HG02938 (cell line): ENCODE measurements around the gene SPACDR.

Experiments used
- ATAC-seq: cut with Tn5 transposase; IDR thresholded peaks from one replicate; pipeline ENCODE4 v1.9.1; 2021; ENCODE audit warnings: mild to moderate bottlenecking, moderate library complexity; ENCODE audit not compliant: unreplicated experiment

Gene SPACDR

GRCh38 chr7:100486111-100486636, 22.1 kb upstream of the SPACDR start:
- ATAC-seq, result no peak

- ATAC-seq, result no peak
Measured at GRCh38 chr7:100485471-100485876, 21.4 kb upstream of the SPACDR start.

GRCh38 chr7:100484673-100485045, 20.6 kb upstream of the SPACDR start:
- ATAC-seq, result no peak

- no peak for ATAC-seq
Measured at GRCh38 chr7:100483722-100484672, 19.9 kb upstream of the SPACDR start, which contains the start of gene NYAP1. NYAP1 (plus strand) TSS chr7:100483927; CDS start chr7:100485312, 1,385 bp downstream.

- peak; percentile 44 for ATAC-seq
Measured at GRCh38 chr7:100483090-100483721, 19.1 kb upstream of the SPACDR start.

- ATAC-seq, result no peak
Measured at GRCh38 chr7:100482728-100483089, 18.6 kb upstream of the SPACDR start.

- ATAC-seq, result no peak
Measured at GRCh38 chr7:100481466-100481865, 17.4 kb upstream of the SPACDR start.

- peak; percentile 51 for ATAC-seq
Measured at GRCh38 chr7:100478958-100479660, 15.0 kb upstream of the SPACDR start, which contains the start of gene TSC22D4. TSC22D4 (minus strand) TSS chr7:100479214; CDS start chr7:100478038, 1,176 bp downstream.

- no peak for ATAC-seq
Measured at GRCh38 chr7:100477871-100478267, 13.8 kb upstream of the SPACDR start.

- no peak for ATAC-seq
Measured at GRCh38 chr7:100476903-100477870, 13.1 kb upstream of the SPACDR start.

- ATAC-seq, result no peak
Measured at GRCh38 chr7:100476101-100476780, 12.2 kb upstream of the SPACDR start.

- no peak for ATAC-seq
Measured at GRCh38 chr7:100475549-100475948, 11.5 kb upstream of the SPACDR start.

GRCh38 chr7:100472854-100473499, 8.9 kb upstream of the SPACDR start:
- no peak for ATAC-seq

- no peak for ATAC-seq
Measured at GRCh38 chr7:100472121-100472851, 8.2 kb upstream of the SPACDR start.

GRCh38 chr7:100471021-100471420, 7.0 kb upstream of the SPACDR start:
- no peak for ATAC-seq

- no peak for ATAC-seq
Measured at GRCh38 chr7:100469227-100470044, 5.4 kb upstream of the SPACDR start.

GRCh38 chr7:100467638-100468373, 3.7 kb upstream of the SPACDR start:
- no peak for ATAC-seq
